ENCODE results near the gene FMNL1.
"Not testable (repeated sequence)": the region's sequence is repeated elsewhere in the genome, so short reads cannot be mapped to it uniquely, and the experiment has no call there.

DNA sequence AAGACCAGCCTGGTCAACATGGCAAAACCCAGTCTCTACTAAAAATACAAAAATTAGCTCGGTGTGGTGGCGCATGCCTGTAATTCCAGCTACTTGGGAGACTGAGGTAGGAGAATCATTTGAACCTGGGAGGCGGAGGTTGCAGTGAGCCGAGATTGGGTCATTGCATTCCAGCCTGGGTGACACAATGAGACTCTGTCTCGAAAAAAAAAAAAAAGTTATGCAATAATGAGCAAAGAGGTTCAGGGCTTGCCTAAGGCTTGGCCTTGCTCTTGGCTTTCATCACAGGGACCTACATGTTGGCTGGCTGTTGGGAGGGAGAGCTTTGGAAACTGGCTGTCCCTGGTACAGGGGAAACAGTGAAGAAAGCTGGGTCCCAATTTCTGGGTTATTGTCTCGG is 19.8 kb upstream of the FMNL1 start:
- TF ChIP-seq CTCF (IDR thresholded peaks at IDR 0.05); POLR2A (IDR thresholded peaks at IDR 0.05); POLR2AphosphoS5 (IDR thresholded peaks at IDR 0.05; ENCODE audit: insufficient read depth in 1 of 2, low read depth in 1 of 2): not testable (repeated sequence)
